Right cardiac atrium (tissue), 5 donors: ENCODE results near the gene AKNA. TPM values are rescaled to one million over a fixed set of nuclear protein-coding genes. Genes with fewer than 3 reads are reported as not detected.
"Not testable (repeated sequence)": the region's sequence is repeated elsewhere in the genome, so short reads cannot be mapped to it uniquely, and the experiment has no call there.

ENCODE experiments used
- ATAC-seq, 2 donors: fragments of 200-7000 bp; cut with Tn5 transposase; one replicate each; pipeline versions ENCODE4 v1.8.0 to v1.9.1; 2020; ENCODE audit warnings: moderate library complexity in 2 of 2, mild to moderate bottlenecking in 1 of 2
- DNase-seq, 3 donors: peaks; one replicate each; pipeline ENCODE4 v3.0.0-alpha.2; 2020
- H3K27ac ChIP-seq: one replicate; pipeline ENCODE4 v1.5.1; 2013; ENCODE audit warnings: mild to moderate bottlenecking, low read length, control low read depth, moderate library complexity
- H3K27me3 ChIP-seq: one replicate; pipeline ENCODE4 v1.6.1; 2013; ENCODE audit not compliant: control insufficient read depth, insufficient read depth
- H3K4me1 ChIP-seq: one replicate; pipeline ENCODE4 v1.6.1; 2013; ENCODE audit warnings: low read length; ENCODE audit not compliant: control insufficient read depth, insufficient read depth
- H3K4me3 ChIP-seq: one replicate; pipeline ENCODE4 v1.5.1; 2013; ENCODE audit warnings: low read length, control low read depth
- H3K9me3 ChIP-seq: one replicate; pipeline ENCODE4 v1.6.1; 2013; ENCODE audit warnings: low read length; ENCODE audit not compliant: control insufficient read depth
- WGBS: extraction: QIAGEN DNeasy Blood & Tissue Kit; methylation state at CpG from one replicate; pipeline ENCODE4 v1.1.7; 2013; 5-methylcytosine and 5-hydroxymethylcytosine counted together
- intact Hi-C, 4 donors: fragments of 100-400 bp; cut with DNase I; formaldehyde crosslinking; loops; one replicate each; pipeline versions ENCODE4 v1.11.0 to v1.14.0; 2022 to 2023
- polyA plus RNA-seq: library from polyadenylated mRNA; stranded (reverse); fragments of 200-250 nt; gene quantifications from one replicate; pipeline ENCODE4 v1.2.3, GENCODE V29; 2013
- total RNA-seq, 4 donors: library from RNA; stranded (reverse); fragmentation: NEBNext Ultra II Directional; extraction: Animal tissue kit (Norgen Biotek cat#: 25700); gene quantifications; one replicate each; pipeline ENCODE4 v1.2.1, GENCODE V29; 2021
- donor health status: healthy with polysubstance abuse.
- donor health status: DM: no; HTN: yes; CAD: no.
- donor health status: DM: no; HTN: no; CAD: no.
- donor health status: DM: no; HTN: yes; CAD: no; lungs with severe emphysema.
- donor health status: DM: yes; HTN: yes; CAD: no.

AKNA gene
- total and polyA plus RNA-seq, 5 donors, result 8.4 to 10.3 (median 8.9) TPM

- intact Hi-C loops, H3K27me3 ChIP-seq, DNase-seq, H3K27ac ChIP-seq, H3K4me1 ChIP-seq, H3K4me3 ChIP-seq, H3K9me3 ChIP-seq: not testable (repeated sequence)
- 88% methylated on average over 3 of the region's 3 CpGs for WGBS
- peak in 1 of 2 donors; percentile 2 for ATAC-seq
Observed at GRCh38 chr9:114325684-114326254, 62.0 kb downstream of the AKNA start.

GRCh38 chr9:114324965-114325364 lies 62.8 kb downstream of the AKNA start:
- peak in 1 of 2 donors; percentile 5 for ATAC-seq
- H3K4me1 ChIP-seq, H3K9me3 ChIP-seq, H3K4me3 ChIP-seq, H3K27me3 ChIP-seq, DNase-seq, intact Hi-C loops, H3K27ac ChIP-seq: not testable (repeated sequence)
- WGBS, result 86% methylated on average over 7 of the region's 9 CpGs

- Histone ChIP-seq H3K9me3 (no peaks in the 10 kb centered on the region), H3K27me3 (no peaks in the 10 kb centered on the region), H3K4me1 (no peaks in the 10 kb centered on the region), H3K4me3 (no peak overlapping the region), H3K27ac (no peak overlapping the region)
- WGBS, result 90% methylated on average over 8 of the region's 8 CpGs
- DNase-seq, result no peak
- peak in 1 of 2 donors; percentile 22 for ATAC-seq
- intact Hi-C loops, result no loop called here
Observed at GRCh38 chr9:114324492-114324891, 63.3 kb downstream of the AKNA start.

DNA sequence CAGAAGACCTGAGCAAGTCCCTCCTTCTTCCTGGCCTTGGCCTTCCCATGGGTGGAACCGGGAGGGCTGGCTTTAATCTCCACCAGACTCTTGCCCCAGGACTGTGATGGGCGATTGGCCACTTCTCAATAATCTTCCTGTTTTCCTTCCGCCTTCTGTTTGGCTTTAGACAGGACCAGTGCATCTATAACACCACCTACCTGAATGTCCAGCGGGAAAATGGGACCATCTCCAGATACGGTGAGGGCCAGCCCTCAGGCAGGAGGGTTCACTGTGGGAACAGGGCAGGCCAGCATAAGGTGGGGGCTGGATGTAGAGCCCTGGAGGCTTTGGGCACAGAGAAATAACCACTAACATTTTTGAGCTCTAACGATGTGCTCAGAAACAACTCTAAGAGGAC lies 63.9 kb downstream of the AKNA start:
- H3K27ac ChIP-seq, DNase-seq, H3K4me3 ChIP-seq, intact Hi-C loops, H3K27me3 ChIP-seq, H3K9me3 ChIP-seq, H3K4me1 ChIP-seq: not testable (repeated sequence)
- ATAC-seq, result peak in 1 of 2 donors; percentile 12
- WGBS, result 67% methylated on average over 6 of the region's 6 CpGs

DNA sequence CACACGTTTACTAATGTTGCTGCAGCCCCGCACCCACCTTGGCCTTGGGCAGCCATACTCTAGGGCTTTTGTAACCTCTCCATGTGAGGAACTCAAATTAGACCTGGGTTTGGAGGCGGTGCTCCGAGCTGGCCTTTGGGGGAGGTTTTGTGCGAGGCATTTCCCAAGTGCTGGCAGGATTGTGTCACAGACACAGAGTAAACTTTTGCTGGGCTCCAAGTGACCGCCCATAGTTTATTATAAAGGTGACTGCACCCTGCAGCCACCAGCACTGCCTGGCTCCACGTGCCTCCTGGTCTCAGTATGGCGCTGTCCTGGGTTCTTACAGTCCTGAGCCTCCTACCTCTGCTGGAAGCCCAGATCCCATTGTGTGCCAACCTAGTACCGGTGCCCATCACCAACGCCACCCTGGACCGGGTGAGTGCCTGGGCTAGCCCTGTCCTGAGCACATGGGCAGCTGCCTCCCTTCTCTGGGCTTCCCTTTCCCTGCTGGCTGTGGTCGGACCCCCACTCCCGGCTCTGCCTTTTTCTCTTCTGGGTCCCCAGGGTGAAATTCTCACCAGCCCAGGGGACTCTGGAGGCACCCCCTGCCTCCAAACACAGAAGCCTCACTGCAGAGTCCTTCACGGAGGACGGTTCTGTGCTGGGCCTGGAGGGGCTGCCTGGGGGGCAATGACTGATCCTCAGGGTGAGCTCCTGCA lies 64.8 kb downstream of the AKNA start, which contains the start of gene ORM1:
ORM1 (plus strand) TSS at position 268 of the 701 bp plus-strand sequence; CDS start at position 304, 36 bp downstream.
- DNase-seq, H3K27ac ChIP-seq, intact Hi-C loops, H3K27me3 ChIP-seq, H3K4me1 ChIP-seq, H3K4me3 ChIP-seq, H3K9me3 ChIP-seq: not testable (repeated sequence)
- ATAC-seq, result peak; percentile 17 to 21
- WGBS, result 74% methylated on average over 3 of the region's 15 CpGs

- H3K9me3 ChIP-seq, ATAC-seq, DNase-seq, H3K27me3 ChIP-seq, H3K4me3 ChIP-seq, H3K27ac ChIP-seq, intact Hi-C loops, H3K4me1 ChIP-seq: not testable (repeated sequence)
- 75% methylated on average over 12 of the region's 12 CpGs for WGBS
Observed at GRCh38 chr9:114322160-114322818, 65.5 kb downstream of the AKNA start.

DNA sequence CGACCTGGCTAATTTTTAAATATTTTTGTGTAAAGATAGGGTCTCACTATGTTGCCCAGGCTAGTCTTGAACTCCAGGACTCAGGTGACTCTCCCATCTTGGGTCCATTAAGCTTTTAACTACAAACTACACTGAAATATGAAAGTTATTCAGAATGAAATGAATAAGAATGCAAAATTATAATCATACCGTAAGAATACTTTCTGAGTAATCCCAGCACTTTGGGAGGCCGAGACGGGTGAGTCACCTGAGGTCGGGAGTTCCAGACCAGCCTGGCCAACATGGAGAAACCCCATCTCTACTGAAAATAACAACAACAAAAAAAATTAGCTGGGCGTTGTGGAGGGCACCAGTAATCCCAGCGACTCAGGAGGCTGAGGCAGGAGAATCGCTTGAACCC lies 66.0 kb downstream of the AKNA start:
- 91% methylated on average over 8 of the region's 8 CpGs for WGBS
- Histone ChIP-seq H3K27ac (no peak overlapping the region), H3K4me3 (no peak overlapping the region), H3K27me3 (no peaks in the 10 kb centered on the region), H3K9me3 (no peaks in the 10 kb centered on the region), H3K4me1 (no peaks in the 10 kb centered on the region)
- intact Hi-C loops, result no loop called here
- ATAC-seq (no peak), DNase-seq (no peak)

- H3K4me3 ChIP-seq, intact Hi-C loops, H3K27ac ChIP-seq, H3K4me1 ChIP-seq, DNase-seq, H3K27me3 ChIP-seq, ATAC-seq, H3K9me3 ChIP-seq: not testable (repeated sequence)
- 95% methylated on average over 7 of the region's 7 CpGs for WGBS
Observed at GRCh38 chr9:114320710-114321109, 67.1 kb downstream of the AKNA start.

- Histone ChIP-seq H3K27me3 (no peaks in the 10 kb centered on the region), H3K4me3 (no peak overlapping the region), H3K27ac (no peak overlapping the region), H3K4me1 (no peaks in the 10 kb centered on the region), H3K9me3 (no peaks in the 10 kb centered on the region)
- 81% methylated on average over 3 of the region's 3 CpGs for WGBS
- no peak for DNase-seq
- ATAC-seq, result no peak
- intact Hi-C loops, result no loop called here
Observed at GRCh38 chr9:114319147-114319546, 68.6 kb downstream of the AKNA start.

- H3K4me1 ChIP-seq, result no peaks in the 10 kb centered on the region
- ATAC-seq (no peak), DNase-seq (no peak)
- no peak overlapping the region for H3K4me3 ChIP-seq
- intact Hi-C loops, result no loop called here
- WGBS, result 93% methylated on average over 8 of the region's 8 CpGs
- H3K9me3 ChIP-seq, result no peaks in the 10 kb centered on the region
- no peak overlapping the region for H3K27ac ChIP-seq
- no peaks in the 10 kb centered on the region for H3K27me3 ChIP-seq
Observed at GRCh38 chr9:114318416-114318815, 69.4 kb downstream of the AKNA start.

DNA sequence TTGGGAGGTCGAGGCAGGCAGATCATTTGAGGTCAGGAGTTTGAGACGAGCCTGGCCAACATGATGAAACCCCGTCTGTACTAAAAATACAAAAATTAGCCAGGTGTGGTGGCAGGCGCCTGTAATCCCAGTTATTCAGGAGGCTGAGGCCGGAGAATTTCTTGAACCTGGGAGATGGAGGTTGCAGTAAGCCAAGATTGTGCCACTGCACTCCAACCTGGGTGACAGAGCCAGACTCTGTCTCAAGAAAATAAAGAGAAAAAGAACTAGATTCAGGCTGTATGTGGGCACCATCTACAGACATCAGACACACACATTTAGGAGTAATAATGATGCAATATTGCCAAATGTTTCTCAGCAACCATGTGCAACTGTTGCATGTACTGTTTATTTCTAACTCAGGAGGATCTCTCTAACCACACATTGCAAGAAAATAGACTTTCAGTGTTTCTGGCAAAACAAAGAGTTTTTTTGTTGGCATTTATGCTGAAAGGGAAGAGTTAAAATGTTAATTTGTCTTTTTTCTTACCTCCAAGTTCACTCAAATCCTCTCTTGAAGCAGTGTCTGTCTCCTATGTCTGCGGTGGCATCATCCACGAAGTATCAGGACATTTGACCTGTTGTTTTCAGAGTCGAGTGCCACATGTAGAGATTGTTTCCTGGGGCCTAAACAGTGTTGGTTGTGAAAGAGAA lies 70.0 kb downstream of the AKNA start:
- 79% methylated on average over 8 of the region's 8 CpGs for whole genome bisulfite sequencing

More for the DNA sequence above, 70.0 kb downstream of the AKNA start:
- DNase-seq, result no peak
- no peaks in the 10 kb centered on the region for H3K27me3 ChIP-seq
- no peaks in the 10 kb centered on the region for H3K4me1 ChIP-seq
- no peak overlapping the region for H3K27ac ChIP-seq
- no peaks in the 10 kb centered on the region for H3K9me3 ChIP-seq
- no peak overlapping the region for H3K4me3 ChIP-seq
- ATAC-seq, result no peak
- intact Hi-C loops, result no loop called here
